Thyroid gland (tissue), 4 donors: ENCODE data around the gene YAP1.
A peak's percentile ranks its signal among the peaks of the same experiment; 100 is the strongest.

ENCODE experiments used
- POLR2A ChIP-seq, 2 donors: fragments of 450-650 bp; IDR thresholded peaks; one replicate each; pipeline ENCODE4 v1.6.1; 2017; ENCODE audit warnings: antibody characterized with exemption in 2 of 2, mild to moderate bottlenecking in 2 of 2, moderate library complexity in 1 of 2
- TF ChIP-seq, protein P1 (sequence below), 6 experiments: fragments of 200-600 bp in 3 of 6; fragments of 450-650 bp in 3 of 6; sonication (generic) in 3 of 6; IDR thresholded peaks; one replicate each; pipeline ENCODE4 v1.5.1; 2016 to 2019; ENCODE audit warnings: antibody characterized with exemption in 6 of 6, mild to moderate bottlenecking in 2 of 6, inconsistent platforms in 1 of 6, moderate library complexity in 1 of 6

DNA sequence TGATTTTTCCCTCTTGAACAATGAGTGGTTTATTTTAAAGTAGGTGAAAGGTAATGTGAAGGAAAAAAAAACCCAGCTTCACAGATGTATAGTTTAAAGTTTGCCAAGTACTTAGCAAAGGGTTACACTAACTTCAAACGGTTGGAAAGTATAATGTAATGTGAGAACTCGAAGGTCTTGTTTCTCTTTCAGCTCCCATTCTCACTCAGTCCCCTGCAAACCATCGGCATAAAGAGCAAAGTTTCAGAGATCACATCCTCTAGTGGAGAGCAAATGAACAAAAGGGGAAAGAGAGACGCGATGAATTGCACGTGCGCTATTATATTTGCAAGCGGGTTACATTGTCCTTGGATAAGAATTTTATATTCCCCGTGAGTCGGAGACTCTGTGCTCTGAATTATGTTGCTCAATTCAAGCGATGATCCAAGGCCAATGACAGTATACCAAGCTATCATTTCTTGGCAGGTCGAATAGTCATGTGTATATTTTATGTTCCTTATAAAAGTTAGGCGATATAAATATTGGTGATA lies 169.5 kb downstream of the YAP1 start:
- TF ChIP-seq, protein P1, sequence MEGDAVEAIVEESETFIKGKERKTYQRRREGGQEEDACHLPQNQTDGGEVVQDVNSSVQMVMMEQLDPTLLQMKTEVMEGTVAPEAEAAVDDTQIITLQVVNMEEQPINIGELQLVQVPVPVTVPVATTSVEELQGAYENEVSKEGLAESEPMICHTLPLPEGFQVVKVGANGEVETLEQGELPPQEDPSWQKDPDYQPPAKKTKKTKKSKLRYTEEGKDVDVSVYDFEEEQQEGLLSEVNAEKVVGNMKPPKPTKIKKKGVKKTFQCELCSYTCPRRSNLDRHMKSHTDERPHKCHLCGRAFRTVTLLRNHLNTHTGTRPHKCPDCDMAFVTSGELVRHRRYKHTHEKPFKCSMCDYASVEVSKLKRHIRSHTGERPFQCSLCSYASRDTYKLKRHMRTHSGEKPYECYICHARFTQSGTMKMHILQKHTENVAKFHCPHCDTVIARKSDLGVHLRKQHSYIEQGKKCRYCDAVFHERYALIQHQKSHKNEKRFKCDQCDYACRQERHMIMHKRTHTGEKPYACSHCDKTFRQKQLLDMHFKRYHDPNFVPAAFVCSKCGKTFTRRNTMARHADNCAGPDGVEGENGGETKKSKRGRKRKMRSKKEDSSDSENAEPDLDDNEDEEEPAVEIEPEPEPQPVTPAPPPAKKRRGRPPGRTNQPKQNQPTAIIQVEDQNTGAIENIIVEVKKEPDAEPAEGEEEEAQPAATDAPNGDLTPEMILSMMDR (IDR thresholded peaks at IDR 0.05) = peak in 2 of 6 experiments; percentile 16 to 20
- TF ChIP-seq POLR2A (IDR thresholded peaks at IDR 0.05) = no peak
